ENCODE results near the gene SPTBN1.

GRCh38 chr2:54473851-54474250, 17.7 kb downstream of the SPTBN1 start:
- no peak for TF ChIP-seq CTCF (conservative IDR thresholded peaks at IDR 0.05)
- no peak for TF ChIP-seq EZH2 (IDR thresholded peaks at IDR 0.05; ENCODE audit: low read depth)

Data from PC-9 (cell line).